H1 (cell line): Measurements from ENCODE around the gene RNASEH2A. TPM values are rescaled to one million over a fixed set of nuclear protein-coding genes. Genes with fewer than 3 reads are reported as not detected.

Experiments used
- CTCF ChIA-PET: fragments of 300-600 bp; sonication (Branson Sonifier 250); formaldehyde crosslinking; loops from one replicate; lab custom pipeline; 2021; ENCODE audit not compliant: partially characterized antibody; lab: Charles Lee
- POLR2A ChIA-PET: fragments of 300-600 bp; sonication (Branson Sonifier 250); formaldehyde crosslinking; loops from one replicate; lab custom pipeline; 2021; ENCODE audit warnings: inconsistent platforms; ENCODE audit not compliant: partially characterized antibody; lab: Charles Lee
- DNase-seq, 2 experiments: peaks; one replicate each; pipeline versions ENCODE4 v3.0.0 to v3.0.0-alpha.2; 2010 to 2022; ENCODE audit warnings: low spot score in 2 of 2, low read depth in 1 of 2, mixed read lengths in 1 of 2
- FAIRE-seq: peaks from 2 replicates; lab custom pipeline; 2011; peaks lifted over from hg19 to GRCh38; lab: Jason Lieb, UNC
- H2AFZ ChIP-seq: 2 replicates; pipeline ENCODE4 v1.8.1; 2012; ENCODE audit warnings: low read length, inconsistent platforms
- H2AK5ac ChIP-seq: 2 replicates; pipeline ENCODE4 v1.6.1; 2013; ENCODE audit warnings: low read depth, low read length
- H2BK120ac ChIP-seq: replicated peaks from 2 replicates; pipeline ENCODE3; 2013; ENCODE audit warnings: low read depth, low read length, inconsistent platforms
- H2BK12ac ChIP-seq: 2 replicates; pipeline ENCODE4 v1.6.1; 2013; ENCODE audit warnings: low read depth, low read length
- H2BK15ac ChIP-seq: 2 replicates; pipeline ENCODE4 v1.6.1; 2013; ENCODE audit warnings: low read length
- H2BK20ac ChIP-seq: 2 replicates; pipeline ENCODE4 v1.6.1; 2013; ENCODE audit warnings: low read length
- H2BK5ac ChIP-seq: 2 replicates; pipeline ENCODE4 v1.6.1; 2013; ENCODE audit warnings: low read depth, low read length
- H3K14ac ChIP-seq: 2 replicates; pipeline ENCODE4 v1.6.1; 2013; ENCODE audit warnings: inconsistent platforms; ENCODE audit not compliant: insufficient read length
- H3K18ac ChIP-seq: 2 replicates; pipeline ENCODE4 v1.6.1; 2013; ENCODE audit warnings: low read length; ENCODE audit errors: extremely low read depth
- H3K23ac ChIP-seq: 2 replicates; pipeline ENCODE4 v1.6.1; 2013; ENCODE audit warnings: inconsistent platforms; ENCODE audit not compliant: insufficient read length
- H3K23me2 ChIP-seq: 2 replicates; pipeline ENCODE4 v1.6.1; 2013; ENCODE audit warnings: low read depth, low read length
- H3K27ac ChIP-seq: 2 replicates; pipeline ENCODE4 v1.6.1; 2011; ENCODE audit warnings: low read depth, low read length, inconsistent platforms
- H3K27me3 ChIP-seq, 4 experiments: replicated peaks in 1 of 4; 1 replicate in 1 of 4; 2 replicates in 3 of 4; pipeline versions ENCODE4 v1.6.1 to v1.8.1; 2011 to 2013; ENCODE audit warnings: low read length in 3 of 4, mild to moderate bottlenecking in 3 of 4, inconsistent platforms in 2 of 4, mixed read lengths in 2 of 4, moderate library complexity in 1 of 4; ENCODE audit not compliant: control insufficient read depth in 3 of 4, insufficient read depth in 3 of 4; ENCODE audit errors: extremely low read depth in 1 of 4
- H3K36me3 ChIP-seq, 4 experiments: 2 replicates each; pipeline versions ENCODE4 v1.6.1 to v1.8.1; 2011 to 2013; ENCODE audit warnings: mild to moderate bottlenecking in 4 of 4, low read length in 3 of 4, moderate library complexity in 2 of 4, control low read depth in 1 of 4, inconsistent platforms in 1 of 4; ENCODE audit not compliant: insufficient read depth in 4 of 4, control insufficient read depth in 2 of 4
- H3K4ac ChIP-seq: replicated peaks from 2 replicates; pipeline ENCODE3; 2013; ENCODE audit warnings: low read length, low read depth, mixed read lengths, inconsistent platforms; ENCODE audit not compliant: insufficient read length
- H3K4me1 ChIP-seq, 4 experiments: replicated peaks in 1 of 4; 1 replicate in 1 of 4; 2 replicates in 3 of 4; pipeline versions ENCODE4 v1.6.1 to v1.8.1; 2011 to 2013; ENCODE audit warnings: low read length in 3 of 4, inconsistent platforms in 2 of 4, mixed read lengths in 1 of 4; ENCODE audit not compliant: insufficient read depth in 4 of 4, control insufficient read depth in 3 of 4
- H3K4me2 ChIP-seq, 2 experiments: 2 replicates each; pipeline versions ENCODE4 v1.6.1 to v1.8.1; 2011 to 2013; ENCODE audit warnings: low read depth in 2 of 2, low read length in 2 of 2, control low read depth in 1 of 2, inconsistent platforms in 1 of 2, mild to moderate bottlenecking in 1 of 2; ENCODE audit not compliant: insufficient read depth in 1 of 2
- H3K4me3 ChIP-seq, 4 experiments: fragments of 200-600, 300-600 bp in 1 of 4; sonication (generic), shearing (Covaris generic), sonication (Bioruptor Twin) in 1 of 4; 2 replicates each; pipeline versions ENCODE4 v1.5.1 to v1.8.1; 2011 to 2016; ENCODE audit warnings: low read length in 4 of 4, low read depth in 3 of 4, control low read depth in 2 of 4, inconsistent platforms in 2 of 4, mild to moderate bottlenecking in 2 of 4, mixed read lengths in 1 of 4, moderate library complexity in 1 of 4; ENCODE audit not compliant: insufficient read depth in 2 of 4; ENCODE audit errors: extremely low read depth in 1 of 4
- H3K56ac ChIP-seq: replicated peaks from 2 replicates; pipeline ENCODE3; 2013; ENCODE audit warnings: low read depth, mild to moderate bottlenecking, mixed read lengths, low read length, inconsistent platforms; ENCODE audit not compliant: insufficient read length
- H3K79me1 ChIP-seq: 2 replicates; pipeline ENCODE4 v1.6.1; 2013; ENCODE audit warnings: low read depth, low read length, control low read depth
- H3K79me2 ChIP-seq, 2 experiments: 2 replicates each; pipeline versions ENCODE4 v1.6.1 to v1.8.1; 2012 to 2013; ENCODE audit warnings: low read length in 2 of 2, mild to moderate bottlenecking in 2 of 2, inconsistent platforms in 1 of 2; ENCODE audit not compliant: insufficient read depth in 2 of 2, control insufficient read depth in 1 of 2
- H3K9ac ChIP-seq, 4 experiments: replicated peaks in 1 of 4; 1 replicate in 1 of 4; 2 replicates in 3 of 4; pipeline versions ENCODE4 v1.6.1 to v1.8.1; 2011 to 2013; ENCODE audit warnings: low read depth in 3 of 4, low read length in 3 of 4, control low read depth in 2 of 4, mild to moderate bottlenecking in 2 of 4, moderate library complexity in 2 of 4, inconsistent platforms in 1 of 4; ENCODE audit errors: extremely low read depth in 1 of 4
- H3K9me3 ChIP-seq, 2 experiments: 2 replicates each; pipeline versions ENCODE4 v1.6.1 to v1.8.1; 2012 to 2013; ENCODE audit warnings: mild to moderate bottlenecking in 2 of 2, moderate library complexity in 2 of 2, control low read depth in 1 of 2, inconsistent platforms in 1 of 2, low read depth in 1 of 2, low read length in 1 of 2, mixed read lengths in 1 of 2; ENCODE audit not compliant: insufficient read depth in 2 of 2
- H4K20me1 ChIP-seq, 2 experiments: replicated peaks in 1 of 2; 2 replicates each; pipeline versions ENCODE3 to v1.8.1; 2011 to 2013; ENCODE audit warnings: inconsistent platforms in 2 of 2, low read length in 2 of 2, mild to moderate bottlenecking in 1 of 2; ENCODE audit not compliant: insufficient read depth in 2 of 2, control insufficient read depth in 1 of 2
- H4K5ac ChIP-seq: 2 replicates; pipeline ENCODE4 v1.6.1; 2013; ENCODE audit warnings: low read length, low read depth, mixed read lengths, inconsistent platforms; ENCODE audit not compliant: insufficient read length
- H4K8ac ChIP-seq: 2 replicates; pipeline ENCODE4 v1.8.0; 2013; ENCODE audit warnings: mild to moderate bottlenecking, moderate library complexity, low read length, inconsistent platforms; ENCODE audit not compliant: insufficient read depth; ENCODE audit errors: extremely low read depth
- H4K91ac ChIP-seq: replicated peaks from 2 replicates; pipeline ENCODE3; 2013; ENCODE audit warnings: low read length, mixed read lengths, inconsistent platforms; ENCODE audit not compliant: insufficient read length
- CBX5 ChIP-seq: fragments of 300-800, 300-1000 bp; sonication (generic); IDR thresholded peaks from 2 replicates; pipeline ENCODE4 v1.7.1; 2016; ENCODE audit warnings: antibody characterized with exemption, low read length, low read depth
- CHD2 ChIP-seq: IDR thresholded peaks from 2 replicates; pipeline ENCODE4 v1.6.1; 2012; ENCODE audit warnings: low read length, improper control_type of control experiment
- E2F6 ChIP-seq: IDR thresholded peaks from 2 replicates; pipeline ENCODE4 v1.6.1; 2012; ENCODE audit warnings: inconsistent platforms
- HDAC2 ChIP-seq, 2 experiments: fragments of 300-600 bp in 1 of 2; sonication (generic) in 1 of 2; IDR thresholded peaks; 2 replicates each; pipeline ENCODE4 v1.6.1; 2011 to 2012; ENCODE audit warnings: low read depth in 2 of 2, low read length in 2 of 2, mild to moderate bottlenecking in 2 of 2, moderate library complexity in 2 of 2, borderline replicate concordance in 1 of 2, inconsistent platforms in 1 of 2
- MAFK ChIP-seq: IDR thresholded peaks from 2 replicates; pipeline ENCODE4 v1.6.1; 2012; ENCODE audit warnings: low read depth, mild to moderate bottlenecking, improper control_type of control experiment, low read length
- NANOG ChIP-seq: IDR thresholded peaks from 2 replicates; pipeline ENCODE4 v1.6.1; 2011; ENCODE audit warnings: low read length, low read depth, mild to moderate bottlenecking, inconsistent platforms; ENCODE audit not compliant: insufficient read depth, poor library complexity, severe bottlenecking
- PHF8 ChIP-seq: fragments of 200-600 bp; sonication (generic); conservative IDR thresholded peaks from 2 replicates; pipeline ENCODE4 v1.7.1; 2012; ENCODE audit warnings: low read depth, mild to moderate bottlenecking, inconsistent platforms, low read length, moderate library complexity
- POLR2A ChIP-seq, 2 experiments: IDR thresholded peaks; 1 replicate in 1 of 2; 2 replicates in 1 of 2; pipeline ENCODE4 v1.6.1; 2011; ENCODE audit warnings: low read depth in 2 of 2, low read length in 2 of 2, mild to moderate bottlenecking in 2 of 2; ENCODE audit errors: control extremely low read depth in 1 of 2
- POU5F1 ChIP-seq: IDR thresholded peaks from 2 replicates; pipeline ENCODE4 v1.6.1; 2011; ENCODE audit warnings: low read depth, mild to moderate bottlenecking, low read length, moderate library complexity
- SIRT6 ChIP-seq: IDR thresholded peaks from one replicate; pipeline ENCODE4 v1.7.1; 2012; ENCODE audit warnings: low read length, inconsistent platforms
- SRF ChIP-seq: IDR thresholded peaks from 2 replicates; pipeline ENCODE4 v1.6.1; 2011; ENCODE audit warnings: mild to moderate bottlenecking, low read depth, low read length, moderate library complexity
- SUZ12 ChIP-seq: fragments of 200-600 bp; sonication (generic); IDR thresholded peaks from 2 replicates; pipeline ENCODE4 v1.6.1; 2012; ENCODE audit warnings: mild to moderate bottlenecking, inconsistent platforms, low read length, moderate library complexity, mixed read lengths
- WGBS, 2 experiments: shearing (Covaris generic) in 1 of 2; methylation state at CpG; one replicate each; pipeline versions ENCODE4 v1.1.6 to v1.1.7; 2013 to 2015; ENCODE audit warnings: low lambda C conversion rate in 2 of 2, mixed read lengths in 2 of 2, inconsistent platforms in 1 of 2, low coverage in 1 of 2, missing lambda C conversion rate in 1 of 2; ENCODE audit not compliant: insufficient replicate concordance in 2 of 2, insufficient coverage in 1 of 2, insufficient read length in 1 of 2; ENCODE audit errors: extremely low coverage in 1 of 2, missing lambda C conversion rate in 1 of 2; 5-methylcytosine and 5-hydroxymethylcytosine counted together
- polyA plus RNA-seq, 7 experiments: library from polyadenylated mRNA; depleted of rRNA in 3 of 7; stranded (reverse) in 5 of 7; unstranded in 2 of 7; fragments of >200 nt in 5 of 7; fragments of 200-250 nt in 2 of 7; gene quantifications; 1 replicate in 5 of 7; 2 replicates in 1 of 7; 4 replicates in 1 of 7; pipeline versions ENCODE4 v1.2.1 to v1.2.3, GENCODE V29; 2011 to 2013; ENCODE audit warnings: missing spikeins in 2 of 7, mixed read lengths in 2 of 7
- total RNA-seq: library from RNA; stranded (reverse); fragmentation: NEBNext Ultra II Directional; extraction: Animal tissue kit (Norgen Biotek cat#: 25700); gene quantifications from 2 replicates; pipeline ENCODE4 v1.2.1, GENCODE V29; 2021

The RNASEH2A gene
- total and polyA plus RNA-seq, 2 of the 8 experiments (the other 6 are each of a cell fraction or from before 2014, with no cell fraction given), result 67.5 to 120 TPM

GRCh38 chr19:12800466-12800770 is 6.0 kb upstream of the RNASEH2A start:
- no peak overlapping the region for H2BK12ac ChIP-seq
- H2BK120ac ChIP-seq, result no peak overlapping the region
- H4K91ac ChIP-seq, result no peak overlapping the region
- peaks cover 0 to 12% of the 10 kb centered on the region in 2 experiments; a peak in 2 of 4 replicates for H3K79me2 ChIP-seq
- FAIRE-seq (no peak), DNase-seq (no peak)
- H3K18ac ChIP-seq, result no peak overlapping the region
- H3K79me1 ChIP-seq, result peaks cover 7% of the 10 kb centered on the region
- H4K20me1 ChIP-seq, result peaks cover 0 to 6% of the 10 kb centered on the region in 2 experiments
- ChIA-PET CTCF (interaction anchor here (0.8 to 17.9 kb wide), 9 partner anchors 11 to 165 kb away, joined by 3 to 288 read pairs (median 4); no protein-coding TSS in a partner anchor), POLR2A (interaction anchor here (0.6 to 15.2 kb wide), 10 partner anchors 9 to 104 kb away, joined by 3 to 317 read pairs (median 4); partner anchors contain the start of genes FBXW9, HOOK2, JUNB and TRIR)
- H2AK5ac ChIP-seq, result peak overlapping the region; percentile 45; the same call in 1 of the 2 replicates
- 93% methylated on average over 1 of the region's 1 CpG; no CpG with 5 or more reads in 1 of the 2 experiments for WGBS, 2 experiments
- peaks cover 5 to 23% (median 11%) of the 10 kb centered on the region in 4 experiments; a peak in 6 of 7 replicates for H3K4me1 ChIP-seq
- H2BK15ac ChIP-seq, result no peak overlapping the region
- no peak overlapping the region for H3K27ac ChIP-seq
- H3K4me2 ChIP-seq, result peak overlapping the region; percentile 91 to 92
- no peak overlapping the region for H3K14ac ChIP-seq
- H3K27me3 ChIP-seq, result peaks cover 0 to 4% (median under 1%) of the 10 kb centered on the region in 4 experiments; a peak in 2 of 7 replicates
- no peak overlapping the region for H2BK20ac ChIP-seq
- no peak overlapping the region for H2AFZ ChIP-seq
- H3K23ac ChIP-seq, result no peak overlapping the region
- TF ChIP-seq MAFK (no peak), NANOG (no peak), SUZ12 (no peak), POLR2A (IDR thresholded peaks at IDR 0.05; ENCODE audit: control extremely low read depth in 1 of 2, low read depth in 2 of 2, low read length in 2 of 2) (no peak), PHF8 (no peak), SRF (no peak), SIRT6 (no peak), POU5F1 (no peak), CHD2 (no peak), CBX5 (no peak), HDAC2 (IDR thresholded peaks at IDR 0.05; ENCODE audit: borderline replicate concordance in 1 of 2, low read depth in 2 of 2, low read length in 2 of 2) (no peak), E2F6 (no peak)
- H3K23me2 ChIP-seq, result peaks cover 14% of the 10 kb centered on the region; the same call in 1 of the 2 replicates
- peak overlapping the region in 2 of 4 experiments; percentile 81 to 84; a peak in 2 of 7 replicates for H3K9ac ChIP-seq
- H2BK5ac ChIP-seq, result no peak overlapping the region
- H3K4me3 ChIP-seq, result peak overlapping the region; percentile 85 to 98 (median 97); a peak in 7 of 8 replicates
- H3K9me3 ChIP-seq, result no peaks in the 10 kb centered on the region
- H3K36me3 ChIP-seq, result peaks cover 8 to 19% (median 14%) of the 10 kb centered on the region in 4 experiments; a peak in 7 of 8 replicates
- H4K8ac ChIP-seq, result no peak overlapping the region
- no peak overlapping the region for H3K4ac ChIP-seq
- H4K5ac ChIP-seq, result no peak overlapping the region
- H3K56ac ChIP-seq, result no peak overlapping the region
